ENCODE data around the gene EVPL.
"Not testable (repeated sequence)": the region's sequence is repeated elsewhere in the genome, so short reads cannot be mapped to it uniquely, and the experiment has no call there.

The EVPL gene

GRCh38 chr17:76027159-76027839, at the start of gene EVPL:
Gene EVPL, minus strand, starts transcription at chr17:76027306. Its CDS starts 108 bp downstream, at chr17:76027198.
- no peak for DNase-seq (ENCODE audit: low read depth)

- DNase-seq (ENCODE audit: low read depth): no peak
Measured at GRCh38 chr17:76076146-76076764, 49.1 kb upstream of the EVPL start.

- DNase-seq (ENCODE audit: low read depth): no peak
Measured at GRCh38 chr17:76075364-76076145, 48.4 kb upstream of the EVPL start.

- DNase-seq (ENCODE audit: low read depth): no peak
Measured at GRCh38 chr17:76074390-76075363, 47.6 kb upstream of the EVPL start, which contains the start of gene GALR2. Gene GALR2, plus strand, starts transcription at chr17:76074781. Its CDS starts 103 bp downstream, at chr17:76074884.

GRCh38 chr17:76072148-76072858, 45.2 kb upstream of the EVPL start, which contains the start of gene SRP68:
Gene SRP68, minus strand, starts transcription at chr17:76072517. Its CDS starts 26 bp downstream, at chr17:76072491.
- peak; percentile 58 for DNase-seq (ENCODE audit: low read depth)

- DNase-seq (ENCODE audit: low read depth): no peak
Measured at GRCh38 chr17:76071531-76072147, 44.5 kb upstream of the EVPL start.

GRCh38 chr17:76065775-76066174, 38.7 kb upstream of the EVPL start:
- no peak for DNase-seq (ENCODE audit: low read depth)

- DNase-seq (ENCODE audit: low read depth): no peak
Measured at GRCh38 chr17:76063875-76064546, 36.9 kb upstream of the EVPL start.

GRCh38 chr17:76058264-76058663, 31.2 kb upstream of the EVPL start:
- not testable (repeated sequence) for DNase-seq (ENCODE audit: low read depth)

GRCh38 chr17:76056882-76057281, 29.8 kb upstream of the EVPL start:
- DNase-seq (ENCODE audit: low read depth): no peak

- DNase-seq (ENCODE audit: low read depth): no peak
Measured at GRCh38 chr17:76054112-76054476, 27.0 kb upstream of the EVPL start.

- DNase-seq (ENCODE audit: low read depth): no peak
Measured at GRCh38 chr17:76053246-76054111, 26.4 kb upstream of the EVPL start.

- no peak for DNase-seq (ENCODE audit: low read depth)
Measured at GRCh38 chr17:76051561-76051960, 24.5 kb upstream of the EVPL start.

- no peak for DNase-seq (ENCODE audit: low read depth)
Measured at GRCh38 chr17:76050538-76051467, 23.7 kb upstream of the EVPL start.

GRCh38 chr17:76049836-76050537, 22.9 kb upstream of the EVPL start:
- no peak for DNase-seq (ENCODE audit: low read depth)

- DNase-seq (ENCODE audit: low read depth): no peak
Measured at GRCh38 chr17:76049239-76049638, 22.1 kb upstream of the EVPL start.

GRCh38 chr17:76048711-76049110, 21.6 kb upstream of the EVPL start:
- peak; percentile 61 for DNase-seq (ENCODE audit: low read depth)

Data from HS-5 (cell line).